ENCODE results near the gene MAFB. TPM values are rescaled to one million over a fixed set of nuclear protein-coding genes. Genes with fewer than 3 reads are reported as not detected.
"Not testable (repeated sequence)": the region's sequence is repeated elsewhere in the genome, so short reads cannot be mapped to it uniquely, and the experiment has no call there.

Gene MAFB
- total RNA-seq (1 to 10 TPM; 7.3 to 7.9 TPM), polyA plus RNA-seq (ENCODE audit: insufficient read length in 2 of 2) (10 to 100 TPM; 15.5 to 18.0 TPM)
- long read RNA-seq, donor 1, transcript MAFB-201 (1 exons, 3,393 nt) = major isoform, 12 of 12 reads
- long read RNA-seq, donor 1, partial matches to known transcripts = 0 of 12 reads
- long read RNA-seq, donor 1, other reads (novel, unspliced or antisense) = 0 of 12 reads
- long read RNA-seq, donor 2, transcript MAFB-201 (1 exons, 3,393 nt) = major isoform, 6 of 6 reads
- long read RNA-seq, donor 2, partial matches to known transcripts = 0 of 6 reads
- long read RNA-seq, donor 2, other reads (novel, unspliced or antisense) = 0 of 6 reads
- long read RNA-seq, donor 3, transcript MAFB-201 (1 exons, 3,393 nt) = major isoform, 11 of 11 reads
- long read RNA-seq, donor 3, partial matches to known transcripts = 0 of 11 reads
- long read RNA-seq, donor 3, other reads (novel, unspliced or antisense) = 0 of 11 reads
- long read RNA-seq, donor 4, transcript MAFB-201 (1 exons, 3,393 nt) = major isoform, 8 of 8 reads
- long read RNA-seq, donor 4, partial matches to known transcripts = 0 of 8 reads
- long read RNA-seq, donor 4, other reads (novel, unspliced or antisense) = 0 of 8 reads

DNA sequence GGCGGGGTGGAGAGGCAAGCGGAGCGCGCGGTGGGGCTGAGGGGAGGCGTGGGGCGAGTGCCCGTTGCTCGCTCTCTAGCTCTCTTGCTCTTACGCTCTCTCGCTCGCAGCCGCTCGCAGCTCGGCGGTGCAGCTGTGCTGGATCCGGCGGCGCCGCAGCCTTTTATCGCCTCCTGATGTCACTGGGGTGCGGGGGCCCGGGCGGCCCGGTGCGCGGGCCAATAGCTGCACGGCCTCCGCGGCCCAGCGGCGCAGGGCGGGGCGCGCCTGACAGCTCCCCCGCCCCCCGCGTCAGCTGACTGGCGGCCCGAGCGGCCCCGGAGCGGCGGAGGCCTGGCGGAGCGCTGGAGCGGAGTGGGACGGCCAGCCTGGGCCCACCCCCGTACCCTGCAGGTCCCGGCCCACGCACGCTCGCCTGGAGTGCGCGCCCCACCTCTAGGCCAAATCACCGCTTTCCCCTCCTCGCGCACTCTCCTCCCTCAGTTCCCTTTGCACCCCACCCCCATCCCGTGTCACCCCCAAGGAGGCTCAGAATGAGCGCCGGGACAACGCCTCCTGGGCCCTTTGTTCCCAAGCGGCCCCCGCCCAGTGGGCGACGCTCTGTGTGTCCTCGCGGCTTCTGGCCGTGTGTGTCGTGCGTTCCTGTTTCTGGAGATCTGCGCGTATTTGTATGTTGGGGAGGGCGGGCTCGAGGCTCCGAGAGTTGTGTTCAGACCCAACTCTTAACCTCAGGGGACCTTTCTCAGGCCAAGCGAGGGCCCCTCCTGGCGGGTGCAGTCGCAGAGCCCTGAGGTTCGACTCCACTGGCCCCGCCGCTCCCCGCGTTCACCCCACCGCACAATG, at the start of gene MAFB:
Gene MAFB (minus strand): TSS at position 137 of the 843 bp plus-strand sequence. CDS start 386 bp downstream, outside the sequence.
- Histone ChIP-seq H3K9me3 (ENCODE audit: control insufficient read depth, insufficient read depth, low read length) (no peaks in the 10 kb centered on the region), H3K36me3 (ENCODE audit: control insufficient read depth, insufficient read depth, low read length) (no peaks in the 10 kb centered on the region), H3K27ac (ENCODE audit: low read depth, low read length) (peak within 1 kb of the TSS; percentile 87), H3K4me1 (ENCODE audit: control insufficient read depth, insufficient read depth, low read length) (peaks cover 59% of the 10 kb centered on the region), H3K27me3 (ENCODE audit: control insufficient read depth, insufficient read depth, low read length) (peaks cover 85% of the 10 kb centered on the region), H3K4me3 (ENCODE audit: low read depth, low read length) (peak within 1 kb of the TSS; percentile 48)
- WGBS (ENCODE audit: insufficient coverage) = under 1% methylated on average over 78 of the region's 85 CpGs
- peak; percentile 66 to 96 (median 80) for DNase-seq (ENCODE audit: low read depth in 4 of 6, low spot score in 6 of 6)

DNA sequence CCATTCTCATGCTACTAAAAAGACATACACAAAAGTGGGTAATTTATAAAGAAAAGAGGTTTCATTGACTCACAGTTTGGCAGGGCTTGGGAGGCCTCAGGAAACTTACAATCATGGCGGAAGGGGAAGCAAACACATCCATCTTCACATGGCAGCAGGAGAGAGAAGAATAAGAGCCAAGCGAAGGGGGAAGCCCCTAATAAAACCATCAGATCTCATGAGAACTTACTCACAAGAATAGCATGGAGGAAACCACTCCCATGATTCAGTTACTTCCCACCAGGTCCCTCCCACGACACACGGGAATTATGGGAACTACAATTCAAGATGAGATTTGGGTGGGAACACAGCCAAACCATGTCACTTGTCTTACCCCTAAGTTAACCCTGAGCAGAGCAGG, 47.4 kb upstream of the MAFB start:
- H3K4me1 ChIP-seq (ENCODE audit: control insufficient read depth, insufficient read depth, low read length); DNase-seq (ENCODE audit: low read depth in 4 of 6, low spot score in 6 of 6); H3K27ac ChIP-seq (ENCODE audit: low read depth, low read length); H3K9me3 ChIP-seq (ENCODE audit: control insufficient read depth, insufficient read depth, low read length); H3K27me3 ChIP-seq (ENCODE audit: control insufficient read depth, insufficient read depth, low read length); H3K4me3 ChIP-seq (ENCODE audit: low read depth, low read length); H3K36me3 ChIP-seq (ENCODE audit: control insufficient read depth, insufficient read depth, low read length): not testable (repeated sequence)
- WGBS (ENCODE audit: insufficient coverage) = no CpG with 5 or more reads among the region's 4 CpGs

DNA sequence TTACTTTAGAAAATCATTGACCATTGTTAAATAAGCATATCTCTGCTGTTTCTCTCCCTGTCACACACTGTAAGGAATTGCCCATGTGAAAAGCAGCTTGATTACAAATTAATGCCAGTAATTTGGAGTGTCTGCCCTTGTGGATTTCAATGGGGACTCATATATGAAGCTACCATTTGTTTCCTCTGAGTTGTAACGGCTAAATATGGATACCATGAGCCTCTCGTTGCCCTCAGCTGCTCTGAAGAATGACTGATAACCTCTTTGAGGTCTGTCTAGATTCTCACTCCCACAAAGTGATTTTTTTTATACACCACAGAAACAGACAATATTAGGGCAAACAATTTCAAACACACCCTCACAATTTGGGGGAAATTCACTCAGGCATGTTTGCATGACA, 40.0 kb upstream of the MAFB start:
- Histone ChIP-seq H3K4me3 (ENCODE audit: low read depth, low read length) (no peak overlapping the region), H3K4me1 (ENCODE audit: control insufficient read depth, insufficient read depth, low read length) (no peaks in the 10 kb centered on the region), H3K27me3 (ENCODE audit: control insufficient read depth, insufficient read depth, low read length) (no peaks in the 10 kb centered on the region), H3K27ac (ENCODE audit: low read depth, low read length) (no peak overlapping the region), H3K36me3 (ENCODE audit: control insufficient read depth, insufficient read depth, low read length) (no peaks in the 10 kb centered on the region), H3K9me3 (ENCODE audit: control insufficient read depth, insufficient read depth, low read length) (peaks cover under 1% of the 10 kb centered on the region)
- DNase-seq (ENCODE audit: low read depth in 4 of 6, low spot score in 6 of 6) = no peak
- no CpG with 5 or more reads among the region's 2 CpGs for WGBS (ENCODE audit: insufficient coverage)

DNA sequence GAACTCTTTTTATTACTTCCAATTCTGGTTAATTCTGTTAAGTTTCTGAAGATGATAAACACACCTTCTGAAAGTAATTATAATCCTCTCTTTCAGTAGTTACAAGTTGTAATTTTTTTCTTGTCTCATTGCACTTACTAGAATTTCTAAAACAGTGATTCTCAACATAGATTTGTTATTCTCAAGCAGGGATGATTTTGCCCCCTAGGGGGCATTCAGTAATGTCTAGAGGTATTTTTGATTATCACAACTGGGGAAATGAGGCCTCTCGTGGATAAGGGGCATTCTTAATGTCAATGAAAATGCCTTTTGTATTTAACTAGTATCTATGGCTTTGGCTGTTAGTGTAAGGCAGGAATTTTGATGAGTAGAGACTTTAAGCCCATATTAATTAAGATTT, 39.4 kb upstream of the MAFB start:
- no peak overlapping the region for H3K27ac ChIP-seq (ENCODE audit: low read depth, low read length)
- H3K36me3 ChIP-seq (ENCODE audit: control insufficient read depth, insufficient read depth, low read length) = no peaks in the 10 kb centered on the region
- H3K27me3 ChIP-seq (ENCODE audit: control insufficient read depth, insufficient read depth, low read length) = no peaks in the 10 kb centered on the region
- H3K4me1 ChIP-seq (ENCODE audit: control insufficient read depth, insufficient read depth, low read length) = no peaks in the 10 kb centered on the region
- H3K4me3 ChIP-seq (ENCODE audit: low read depth, low read length) = no peak overlapping the region
- no peak for DNase-seq (ENCODE audit: low read depth in 4 of 6, low spot score in 6 of 6)
- WGBS (ENCODE audit: insufficient coverage) = no CpG with 5 or more reads among the region's 1 CpG
- H3K9me3 ChIP-seq (ENCODE audit: control insufficient read depth, insufficient read depth, low read length) = no peaks in the 10 kb centered on the region

DNA sequence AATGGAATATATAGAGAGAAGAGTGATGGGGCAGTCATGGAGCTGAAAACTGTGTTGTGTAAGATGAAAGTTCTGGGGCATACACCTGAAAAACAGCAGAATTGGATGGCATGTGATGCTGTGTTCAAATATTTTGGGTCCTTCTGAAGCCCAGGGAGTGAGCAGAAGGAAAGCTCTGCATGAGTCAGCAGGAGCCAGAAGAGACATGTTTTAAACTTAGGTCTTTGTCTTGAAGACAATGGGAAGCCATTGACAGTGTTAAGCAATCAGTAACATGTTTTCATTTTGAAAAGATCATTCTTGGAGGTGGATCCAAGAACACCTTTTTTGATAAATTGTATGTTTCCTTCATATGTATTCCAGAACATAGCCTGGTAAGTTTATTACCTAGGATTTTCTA, 38.9 kb upstream of the MAFB start:
- no peak overlapping the region for H3K4me3 ChIP-seq (ENCODE audit: low read depth, low read length)
- H3K27ac ChIP-seq (ENCODE audit: low read depth, low read length) = no peak overlapping the region
- no peaks in the 10 kb centered on the region for H3K27me3 ChIP-seq (ENCODE audit: control insufficient read depth, insufficient read depth, low read length)
- no peak for DNase-seq (ENCODE audit: low read depth in 4 of 6, low spot score in 6 of 6)
- no peaks in the 10 kb centered on the region for H3K36me3 ChIP-seq (ENCODE audit: control insufficient read depth, insufficient read depth, low read length)
- H3K4me1 ChIP-seq (ENCODE audit: control insufficient read depth, insufficient read depth, low read length) = no peaks in the 10 kb centered on the region
- H3K9me3 ChIP-seq (ENCODE audit: control insufficient read depth, insufficient read depth, low read length) = no peaks in the 10 kb centered on the region

DNA sequence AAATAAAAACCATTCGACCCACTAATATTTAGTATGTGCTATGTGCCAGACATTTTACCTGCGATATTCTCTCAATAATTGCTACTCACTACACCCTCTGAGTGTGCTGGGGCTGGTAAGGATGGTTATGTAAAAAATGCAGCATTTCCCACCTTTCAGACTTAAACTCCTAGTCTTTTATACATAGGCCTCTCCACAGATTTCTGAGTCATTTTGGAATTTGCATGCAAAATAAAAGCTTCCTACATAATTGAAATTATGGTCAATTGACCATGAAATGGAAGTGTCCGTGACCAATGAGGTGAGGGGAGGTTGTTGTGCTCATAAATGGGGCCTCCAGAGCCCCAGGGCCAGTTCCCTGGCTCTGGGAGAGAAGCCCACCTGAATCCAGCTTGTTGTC, 37.7 kb upstream of the MAFB start:
- Histone ChIP-seq H3K9me3 (ENCODE audit: control insufficient read depth, insufficient read depth, low read length) (no peaks in the 10 kb centered on the region), H3K27ac (ENCODE audit: low read depth, low read length) (no peak overlapping the region), H3K4me1 (ENCODE audit: control insufficient read depth, insufficient read depth, low read length) (no peaks in the 10 kb centered on the region), H3K27me3 (ENCODE audit: control insufficient read depth, insufficient read depth, low read length) (no peaks in the 10 kb centered on the region), H3K36me3 (ENCODE audit: control insufficient read depth, insufficient read depth, low read length) (no peaks in the 10 kb centered on the region), H3K4me3 (ENCODE audit: low read depth, low read length) (no peak overlapping the region)
- no peak for DNase-seq (ENCODE audit: low read depth in 4 of 6, low spot score in 6 of 6)
- WGBS (ENCODE audit: insufficient coverage) = 100% methylated on average over 1 of the region's 3 CpGs

DNA sequence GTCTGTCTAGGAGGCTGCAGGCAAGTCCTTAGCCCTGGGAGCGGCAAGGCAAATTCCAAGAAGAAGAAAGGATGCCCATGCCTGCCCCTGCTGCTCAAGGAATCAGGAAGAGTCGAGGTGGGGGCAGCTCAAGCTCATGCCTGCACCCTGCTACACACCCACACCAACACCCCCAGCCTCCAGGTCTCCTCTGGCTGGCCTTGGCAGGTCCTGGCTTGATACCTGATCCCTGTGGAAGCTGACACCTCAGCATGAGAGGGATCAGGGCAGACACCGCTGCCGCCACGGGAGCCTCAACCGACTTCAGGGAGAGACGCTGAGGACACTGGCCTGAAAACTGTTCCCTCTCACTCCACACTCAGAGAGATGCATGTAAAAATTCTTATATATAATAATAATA, 35.5 kb upstream of the MAFB start:
- no peak overlapping the region for H3K27ac ChIP-seq (ENCODE audit: low read depth, low read length)
- no peak overlapping the region for H3K4me3 ChIP-seq (ENCODE audit: low read depth, low read length)
- no peaks in the 10 kb centered on the region for H3K4me1 ChIP-seq (ENCODE audit: control insufficient read depth, insufficient read depth, low read length)
- no peaks in the 10 kb centered on the region for H3K9me3 ChIP-seq (ENCODE audit: control insufficient read depth, insufficient read depth, low read length)
- H3K27me3 ChIP-seq (ENCODE audit: control insufficient read depth, insufficient read depth, low read length) = no peaks in the 10 kb centered on the region
- no peak for DNase-seq (ENCODE audit: low read depth in 4 of 6, low spot score in 6 of 6)
- no peaks in the 10 kb centered on the region for H3K36me3 ChIP-seq (ENCODE audit: control insufficient read depth, insufficient read depth, low read length)
- WGBS (ENCODE audit: insufficient coverage) = 92% methylated on average over 2 of the region's 7 CpGs

DNA sequence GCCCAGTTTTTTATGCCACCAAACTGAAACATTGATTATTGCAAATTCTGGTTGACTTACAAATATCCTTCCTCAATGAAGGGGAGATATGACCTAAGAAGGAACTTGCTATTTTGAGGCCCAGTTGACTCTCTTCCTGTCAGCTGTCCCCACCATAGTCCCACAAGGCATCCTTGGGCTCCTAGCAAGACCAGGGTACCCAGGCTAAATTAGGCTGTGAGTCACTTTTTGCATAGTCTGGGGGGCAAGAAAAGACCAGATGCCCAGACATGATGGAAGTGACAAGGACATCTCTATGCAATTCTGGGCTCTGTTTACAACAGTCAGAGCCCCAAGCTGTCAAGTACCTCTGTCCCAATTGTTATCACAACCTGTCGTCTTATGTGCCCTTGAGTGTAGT, 31.8 kb upstream of the MAFB start:
- 80% methylated on average over 1 of the region's 1 CpG for WGBS (ENCODE audit: insufficient coverage)

DNA sequence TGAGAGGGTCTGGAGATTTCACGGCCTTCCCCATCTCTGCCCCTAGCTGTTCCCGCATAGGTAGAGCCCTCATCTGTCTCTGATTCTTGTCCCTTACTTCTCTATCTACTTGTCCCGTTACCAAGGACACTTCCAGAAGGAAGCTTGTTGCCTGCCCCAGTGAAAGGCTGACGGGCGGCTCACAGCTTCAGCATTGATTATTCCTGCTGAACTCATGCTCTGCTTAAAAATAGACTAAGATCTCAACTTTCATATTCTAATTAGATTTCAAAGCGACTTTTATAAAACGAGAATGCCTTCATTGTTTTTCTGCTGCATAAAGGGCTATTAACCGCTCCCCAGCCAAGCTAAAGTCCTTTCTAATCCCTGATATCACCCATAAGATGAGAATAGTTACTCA, 31.1 kb upstream of the MAFB start:
- no peak overlapping the region for H3K27ac ChIP-seq (ENCODE audit: low read depth, low read length)
- WGBS (ENCODE audit: insufficient coverage) = 67% methylated on average over 5 of the region's 8 CpGs
- H3K27me3 ChIP-seq (ENCODE audit: control insufficient read depth, insufficient read depth, low read length) = no peaks in the 10 kb centered on the region

More for the DNA sequence above, 31.8 kb upstream of the MAFB start:
- no peak for DNase-seq (ENCODE audit: low read depth in 4 of 6, low spot score in 6 of 6)
- Histone ChIP-seq H3K4me1 (ENCODE audit: control insufficient read depth, insufficient read depth, low read length) (peaks cover 7% of the 10 kb centered on the region), H3K36me3 (ENCODE audit: control insufficient read depth, insufficient read depth, low read length) (no peaks in the 10 kb centered on the region), H3K9me3 (ENCODE audit: control insufficient read depth, insufficient read depth, low read length) (no peaks in the 10 kb centered on the region), H3K27me3 (ENCODE audit: control insufficient read depth, insufficient read depth, low read length) (no peaks in the 10 kb centered on the region), H3K4me3 (ENCODE audit: low read depth, low read length) (no peak overlapping the region), H3K27ac (ENCODE audit: low read depth, low read length) (no peak overlapping the region)

More for the DNA sequence above, 31.1 kb upstream of the MAFB start:
- H3K4me3 ChIP-seq (ENCODE audit: low read depth, low read length) = no peak overlapping the region
- H3K36me3 ChIP-seq (ENCODE audit: control insufficient read depth, insufficient read depth, low read length) = no peaks in the 10 kb centered on the region
- H3K9me3 ChIP-seq (ENCODE audit: control insufficient read depth, insufficient read depth, low read length) = no peaks in the 10 kb centered on the region
- DNase-seq (ENCODE audit: low read depth in 4 of 6, low spot score in 6 of 6) = no peak
- peaks cover 7% of the 10 kb centered on the region for H3K4me1 ChIP-seq (ENCODE audit: control insufficient read depth, insufficient read depth, low read length)
